HepG2 (cell line): ENCODE measurements around the gene CARD9. TPM values are rescaled to one million over a fixed set of nuclear protein-coding genes. Genes with fewer than 3 reads are reported as not detected.

Experiments
- ATAC-seq: fragments of 200-7000 bp; cut with Tn5 transposase; 3 replicates; pipeline ENCODE4 v1.9.1; 2020; ENCODE audit warnings: mild to moderate bottlenecking, moderate library complexity
- BruUV-seq: library from RNA; stranded (reverse); fragments of 400-500 nt; replicated peaks from 2 replicates; lab custom pipeline; 2021; lab: Mats Ljungman, UMichigan
- CTCF ChIA-PET: fragments of 300-600 bp; formaldehyde crosslinking; extraction: SDS; loops from one replicate; lab custom pipeline; 2021; ENCODE audit warnings: low total read pairs, inconsistent platforms, low intra/inter-chr PET ratio; lab: Yijun Ruan, JAX
- POLR2A ChIA-PET: fragments of 350-600 bp; sonication (Branson Sonifier 250); formaldehyde crosslinking; loops from one replicate; lab custom pipeline; 2020; ENCODE audit warnings: antibody characterized with exemption, inconsistent platforms; lab: Yijun Ruan, JAX
- DNase-seq: peaks from one replicate; pipeline ENCODE4 v3.0.0-alpha.2; 2015; ENCODE audit warnings: low spot score
- FAIRE-seq: peaks from 3 replicates; lab custom pipeline; 2011; peaks lifted over from hg19 to GRCh38; lab: Jason Lieb, UNC
- H2AFZ ChIP-seq: one replicate; pipeline ENCODE4 v1.6.1; 2011; ENCODE audit warnings: low read length, inconsistent platforms
- H3K27ac ChIP-seq: fragments of 300-600 bp; 3 replicates; pipeline ENCODE4 v1.8.0; 2011; ENCODE audit warnings: mixed run types, mild to moderate bottlenecking, mixed read lengths, low read length, inconsistent platforms; ENCODE audit not compliant: insufficient read depth; ENCODE audit errors: extremely low read length
- H3K27me3 ChIP-seq, 2 experiments: fragments of 200-600 bp in 1 of 2; 2 replicates in 1 of 2; 3 replicates in 1 of 2; pipeline versions ENCODE4 v1.6.0 to v1.8.0; 2011; ENCODE audit warnings: low read length in 2 of 2, mild to moderate bottlenecking in 2 of 2, moderate library complexity in 2 of 2, inconsistent platforms in 1 of 2; ENCODE audit not compliant: insufficient read depth in 2 of 2, control insufficient read depth in 1 of 2
- H3K36me3 ChIP-seq, 2 experiments: fragments of 200-600 bp in 1 of 2; replicated peaks in 1 of 2; 2 replicates in 1 of 2; 3 replicates in 1 of 2; pipeline versions ENCODE4 v1.5.1 to v1.8.0; 2011; ENCODE audit warnings: low read length in 2 of 2, inconsistent platforms in 1 of 2; ENCODE audit not compliant: insufficient read depth in 2 of 2, control insufficient read depth in 1 of 2
- H3K4me1 ChIP-seq: 2 replicates; pipeline ENCODE4 v1.5.1; 2012; ENCODE audit warnings: low read length, inconsistent platforms; ENCODE audit not compliant: insufficient read depth
- H3K4me2 ChIP-seq: 2 replicates; pipeline ENCODE4 v1.6.0; 2011; ENCODE audit warnings: low read depth, low read length, inconsistent platforms
- H3K4me3 ChIP-seq, 3 experiments: fragments of 200-600 bp in 1 of 3; sonication (generic), shearing (Covaris generic) in 1 of 3; replicated peaks in 1 of 3; 2 replicates each; pipeline ENCODE4 v1.5.1; 2011 to 2016; ENCODE audit warnings: low read length in 3 of 3, inconsistent platforms in 2 of 3, low read depth in 2 of 3, mild to moderate bottlenecking in 2 of 3, control low read depth in 1 of 3, mixed read lengths in 1 of 3; ENCODE audit not compliant: insufficient read depth in 1 of 3
- H3K79me2 ChIP-seq: one replicate; pipeline ENCODE4 v1.6.1; 2011; ENCODE audit warnings: low read length, inconsistent platforms; ENCODE audit not compliant: insufficient read depth
- H3K9ac ChIP-seq: 2 replicates; pipeline ENCODE4 v1.6.0; 2011; ENCODE audit warnings: mild to moderate bottlenecking, low read depth, low read length, inconsistent platforms; ENCODE audit not compliant: insufficient read depth
- H3K9me3 ChIP-seq: 2 replicates; pipeline ENCODE4 v1.5.1; 2012; ENCODE audit warnings: mild to moderate bottlenecking, low read length
- H4K20me1 ChIP-seq: 2 replicates; pipeline ENCODE4 v1.6.0; 2011; ENCODE audit warnings: inconsistent platforms, mild to moderate bottlenecking, low read length, moderate library complexity; ENCODE audit not compliant: insufficient read depth
- AGO2 ChIP-seq: fragments of 200-400 bp; formaldehyde crosslinking; optimal IDR thresholded peaks from 2 replicates; pipeline ENCODE3; 2017; ENCODE audit warnings: mild to moderate bottlenecking, low read depth, low read length, moderate library complexity
- ETS1 ChIP-seq: sonication (generic); formaldehyde crosslinking; IDR thresholded peaks from 2 replicates; pipeline ENCODE4 v1.4.0; 2020; ENCODE audit warnings: missing genetic modification reagents
- GATAD2A ChIP-seq: IDR thresholded peaks from 2 replicates; pipeline ENCODE4 v1.6.1; 2016
- GTF3A ChIP-seq: sonication (generic); formaldehyde crosslinking; conservative IDR thresholded peaks from 2 replicates; pipeline ENCODE4 v1.4.0; 2020; ENCODE audit warnings: mild to moderate bottlenecking, missing genetic modification reagents
- HCFC1 ChIP-seq: fragments of 150-350 bp; IDR thresholded peaks from 2 replicates; pipeline ENCODE4 v1.6.1; 2014; ENCODE audit warnings: low read depth, low read length
- KLF9 ChIP-seq: IDR thresholded peaks from 2 replicates; pipeline ENCODE4 v1.6.1; 2016; ENCODE audit warnings: low read depth
- MAFF ChIP-seq: IDR thresholded peaks from 2 replicates; pipeline ENCODE4 v1.6.1; 2011; ENCODE audit warnings: low read depth, low read length, improper control_type of control experiment
- MTA3 ChIP-seq: sonication (generic); formaldehyde crosslinking; IDR thresholded peaks from 2 replicates; pipeline ENCODE4 v1.4.0; 2020; ENCODE audit warnings: missing genetic modification reagents
- NPAS2 ChIP-seq: sonication (generic); formaldehyde crosslinking; IDR thresholded peaks from 2 replicates; pipeline ENCODE4 v1.8.0; 2022; ENCODE audit warnings: mild to moderate bottlenecking, missing genetic modification reagents, borderline replicate concordance
- PAF1 ChIP-seq: IDR thresholded peaks from 2 replicates; pipeline ENCODE4 v1.6.1; 2016; ENCODE audit warnings: missing genetic modification reagents, missing compliant biosample characterization
- RBFOX2 ChIP-seq: fragments of 200-400 bp; formaldehyde crosslinking; IDR thresholded peaks from 2 replicates; pipeline ENCODE4 v1.6.1; 2017; ENCODE audit warnings: low read depth, mild to moderate bottlenecking, low read length
- ZBTB44 ChIP-seq: sonication (generic); formaldehyde crosslinking; IDR thresholded peaks from 2 replicates; pipeline ENCODE4 v1.4.0; 2020; ENCODE audit warnings: missing genetic modification reagents
- ZNF253 ChIP-seq: sonication (generic); formaldehyde crosslinking; IDR thresholded peaks from 2 replicates; pipeline ENCODE4 v1.8.0; 2022; ENCODE audit warnings: mild to moderate bottlenecking, missing genetic modification reagents, borderline replicate concordance
- ZNF362 ChIP-seq: sonication (generic); formaldehyde crosslinking; IDR thresholded peaks from 2 replicates; pipeline ENCODE4 v1.4.0; 2020; ENCODE audit warnings: missing genetic modification reagents, mild to moderate bottlenecking, borderline replicate concordance
- ZNF431 ChIP-seq: sonication (generic); formaldehyde crosslinking; IDR thresholded peaks from 2 replicates; pipeline ENCODE4 v1.9.0; 2022; ENCODE audit warnings: missing genetic modification reagents, low read depth, mild to moderate bottlenecking, borderline replicate concordance
- ZNF556 ChIP-seq: sonication (generic); formaldehyde crosslinking; IDR thresholded peaks from 2 replicates; pipeline ENCODE4 v1.4.0; 2020; ENCODE audit warnings: mild to moderate bottlenecking, missing genetic modification reagents, borderline replicate concordance
- ZNF572 ChIP-seq: sonication (generic); formaldehyde crosslinking; IDR thresholded peaks from 2 replicates; pipeline ENCODE4 v1.5.1; 2020; ENCODE audit warnings: mild to moderate bottlenecking, missing genetic modification reagents
- WGBS: methylation state at CpG from one replicate; pipeline ENCODE4 v1.1.6; 2017; ENCODE audit warnings: low lambda C conversion rate; 5-methylcytosine and 5-hydroxymethylcytosine counted together
- in situ Hi-C: cut with HindIII; loops from 2 replicates; pipeline ENCODE4 v1.10.0; 2017; ENCODE audit warnings: low pct_unique_long_range_greater_than_20kb; ENCODE audit not compliant: extremely low pct_ligation_motif_present
- intact Hi-C: fragments of 100-400 bp; cut with micrococcal nuclease; formaldehyde crosslinking; loops from one replicate; pipeline ENCODE4 v1.10.0; 2022; ENCODE audit not compliant: unreplicated experiment
- polyA plus RNA-seq, 8 experiments: library from polyadenylated mRNA; depleted of rRNA in 3 of 8; stranded (reverse) in 7 of 8; unstranded in 1 of 8; fragments of >200 nt; fragmentation: Illumina TruSeq in 4 of 8; extraction: Trizol in 4 of 8; gene quantifications; 2 replicates each; pipeline versions ENCODE4 v1.2.1 to v1.2.3, GENCODE V29; 2011 to 2016; ENCODE audit warnings: low read depth in 4 of 8, missing spikeins in 1 of 8, mixed read lengths in 1 of 8; ENCODE audit not compliant: insufficient read depth in 1 of 8
- total RNA-seq, 5 experiments: library from RNA; depleted of rRNA; stranded (reverse); fragments of >200 nt; fragmentation: Illumina TruSeq; extraction: Trizol; gene quantifications; 2 replicates each; pipeline ENCODE4 v1.2.3, GENCODE V29; 2016; ENCODE audit warnings: low read depth in 1 of 5

The CARD9 gene
- total and polyA plus RNA-seq, 2 of the 13 experiments (the other 11 are each of a cell fraction or from before 2014, with no cell fraction given): 3.3 to 7.4 TPM

GRCh38 chr9:136367296-136368145 is 5.9 kb downstream of the CARD9 start:
- no peak for FAIRE-seq
- DNase-seq: no peak
- CTCF ChIA-PET: no interaction called here
- no TSS peak for BruUV-seq
- no peak for TF ChIP-seq GTF3A
- no peak for TF ChIP-seq ZNF572 (CRISPR knock-in tag)
- no peak for TF ChIP-seq PAF1 (CRISPR knock-in tag)
- no peak for TF ChIP-seq ZNF362 (CRISPR knock-in tag)
- TF ChIP-seq ZNF556 (CRISPR knock-in tag): no peak
- TF ChIP-seq ZNF253: no peak
- TF ChIP-seq ETS1 (CRISPR knock-in tag): no peak
- no peak for TF ChIP-seq HCFC1
- TF ChIP-seq ZBTB44: no peak
- no peak for TF ChIP-seq MTA3 (CRISPR knock-in tag)
- TF ChIP-seq RBFOX2: peak; percentile 49; the same call in 1 of the 2 replicates
- TF ChIP-seq GATAD2A (CRISPR knock-in tag): no peak
- no peak for TF ChIP-seq MAFF
- TF ChIP-seq KLF9 (CRISPR knock-in tag): no peak
- TF ChIP-seq ZNF431: no peak
- TF ChIP-seq NPAS2 (CRISPR knock-in tag): no peak
- TF ChIP-seq AGO2: peak; percentile 56
- TF ChIP-seq, all 625 proteins: peak for 2
- H3K27me3 ChIP-seq: no peaks in the 10 kb centered on the region
- intact Hi-C loops (no loop called here), in situ Hi-C loops (no loop called here)
- no peak overlapping the region for H3K27ac ChIP-seq
- peaks cover 31% of the 10 kb centered on the region for H3K4me1 ChIP-seq
- H2AFZ ChIP-seq: no peak overlapping the region
- H3K9me3 ChIP-seq: no peaks in the 10 kb centered on the region
- no peak overlapping the region for H3K4me3 ChIP-seq
- H3K79me2 ChIP-seq: no peaks in the 10 kb centered on the region
- H3K36me3 ChIP-seq: peaks cover 0 to 2% of the 10 kb centered on the region in 2 experiments; a peak in 1 of 5 replicates
- ATAC-seq: no peak
- H3K9ac ChIP-seq: no peak overlapping the region
- POLR2A ChIA-PET: interaction anchor here (1.1 to 1.7 kb wide), 2 partner anchors 9 to 21 kb away, joined by 3 to 8 read pairs; no protein-coding TSS in a partner anchor
- H4K20me1 ChIP-seq: no peaks in the 10 kb centered on the region
- no peak overlapping the region for H3K4me2 ChIP-seq
- 94% methylated on average over 21 of the region's 45 CpGs for WGBS
